Measurements from ENCODE around the gene PHRF1. TPM values are rescaled to one million over a fixed set of nuclear protein-coding genes. Genes with fewer than 3 reads are reported as not detected.
A peak's percentile ranks its signal among the peaks of the same experiment; 100 is the strongest.

PHRF1 gene
- total and polyA plus RNA-seq, 9 of the 15 experiments (the other 6 are each of a cell fraction or from before 2014, with no cell fraction given) = 0.07 to 37.2 (median 7.7) TPM

- TF ChIP-seq KDM1A (IDR thresholded peaks at IDR 0.05) (no peak), L3MBTL2 (IDR thresholded peaks at IDR 0.05) (peak; percentile 91), RBFOX2 (IDR thresholded peaks at IDR 0.05; ENCODE audit: low read depth, low read length) (peak; percentile 68), KLF6 (CRISPR knock-in tag; IDR thresholded peaks at IDR 0.05; ENCODE audit: borderline replicate concordance) (no peak), ILK (tag; IDR thresholded peaks at IDR 0.05; ENCODE audit: borderline replicate concordance, low read depth) (no peak), SIRT6 (IDR thresholded peaks at IDR 0.05; ENCODE audit: low read depth, low read length) (no peak), RAD51 (IDR thresholded peaks at IDR 0.05; ENCODE audit: borderline replicate concordance, low read depth) (peak; percentile 72; the same call in 1 of the 2 replicates), KLF13 (tag; IDR thresholded peaks at IDR 0.05; ENCODE audit: borderline replicate concordance, low read depth) (0 out of 2 replicates have a peak, but pooled peaks have one; percentile 56), HMGN3 (IDR thresholded peaks at IDR 0.05; ENCODE audit: borderline replicate concordance, extremely low read depth, insufficient read length, low read depth, low read length) (peak; percentile 65), GTF2F1 (IDR thresholded peaks at IDR 0.05; ENCODE audit: low read depth, low read length) (no peak), CHD4 (IDR thresholded peaks at IDR 0.05; ENCODE audit: insufficient read depth, insufficient replicate concordance, low read depth, low read length, poor library complexity, severe bottlenecking) (no peak), ETV1 (tag; conservative IDR thresholded peaks at IDR 0.05; ENCODE audit: low read depth) (peak; percentile 75; the same call in 1 of the 2 replicates), NR2F6 (CRISPR knock-in tag; IDR thresholded peaks at IDR 0.05) (no peak), ZNF253 (CRISPR knock-in tag; conservative IDR thresholded peaks at IDR 0.05) (no peak), E2F6 (IDR thresholded peaks at IDR 0.05; ENCODE audit: borderline replicate concordance in 1 of 2, extremely low read depth in 1 of 2, insufficient read depth in 1 of 2, insufficient read length in 1 of 2, low read depth in 1 of 2, low read length in 1 of 2, poor library complexity in 1 of 2, severe bottlenecking in 1 of 2) (peak; percentile 60 to 82), ZBTB1 (CRISPR knock-in tag; IDR thresholded peaks at IDR 0.05; ENCODE audit: borderline replicate concordance, low read depth) (no peak), HDAC1 (IDR thresholded peaks at IDR 0.05) (peak in 1 of 2 experiments; percentile 55; a peak in 1 of 4 replicates), EGR1 (conservative IDR thresholded peaks at IDR 0.05) (peak; percentile 94), CHD1 (IDR thresholded peaks at IDR 0.05; ENCODE audit: low read length) (peak; percentile 31), USF2 (CRISPR knock-in tag; IDR thresholded peaks at IDR 0.05) (peak; percentile 89)
- TF ChIP-seq, protein P1, sequence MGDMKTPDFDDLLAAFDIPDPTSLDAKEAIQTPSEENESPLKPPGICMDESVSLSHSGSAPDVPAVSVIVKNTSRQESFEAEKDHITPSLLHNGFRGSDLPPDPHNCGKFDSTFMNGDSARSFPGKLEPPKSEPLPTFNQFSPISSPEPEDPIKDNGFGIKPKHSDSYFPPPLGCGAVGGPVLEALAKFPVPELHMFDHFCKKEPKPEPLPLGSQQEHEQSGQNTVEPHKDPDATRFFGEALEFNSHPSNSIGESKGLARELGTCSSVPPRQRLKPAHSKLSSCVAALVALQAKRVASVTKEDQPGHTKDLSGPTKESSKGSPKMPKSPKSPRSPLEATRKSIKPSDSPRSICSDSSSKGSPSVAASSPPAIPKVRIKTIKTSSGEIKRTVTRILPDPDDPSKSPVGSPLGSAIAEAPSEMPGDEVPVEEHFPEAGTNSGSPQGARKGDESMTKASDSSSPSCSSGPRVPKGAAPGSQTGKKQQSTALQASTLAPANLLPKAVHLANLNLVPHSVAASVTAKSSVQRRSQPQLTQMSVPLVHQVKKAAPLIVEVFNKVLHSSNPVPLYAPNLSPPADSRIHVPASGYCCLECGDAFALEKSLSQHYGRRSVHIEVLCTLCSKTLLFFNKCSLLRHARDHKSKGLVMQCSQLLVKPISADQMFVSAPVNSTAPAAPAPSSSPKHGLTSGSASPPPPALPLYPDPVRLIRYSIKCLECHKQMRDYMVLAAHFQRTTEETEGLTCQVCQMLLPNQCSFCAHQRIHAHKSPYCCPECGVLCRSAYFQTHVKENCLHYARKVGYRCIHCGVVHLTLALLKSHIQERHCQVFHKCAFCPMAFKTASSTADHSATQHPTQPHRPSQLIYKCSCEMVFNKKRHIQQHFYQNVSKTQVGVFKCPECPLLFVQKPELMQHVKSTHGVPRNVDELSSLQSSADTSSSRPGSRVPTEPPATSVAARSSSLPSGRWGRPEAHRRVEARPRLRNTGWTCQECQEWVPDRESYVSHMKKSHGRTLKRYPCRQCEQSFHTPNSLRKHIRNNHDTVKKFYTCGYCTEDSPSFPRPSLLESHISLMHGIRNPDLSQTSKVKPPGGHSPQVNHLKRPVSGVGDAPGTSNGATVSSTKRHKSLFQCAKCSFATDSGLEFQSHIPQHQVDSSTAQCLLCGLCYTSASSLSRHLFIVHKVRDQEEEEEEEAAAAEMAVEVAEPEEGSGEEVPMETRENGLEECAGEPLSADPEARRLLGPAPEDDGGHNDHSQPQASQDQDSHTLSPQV (IDR thresholded peaks at IDR 0.05) = peak; percentile 82
Measured at GRCh38 chr11:536841-537621, 39.2 kb upstream of the PHRF1 start, which contains the start of gene LRRC56 (continued).

Measured in K562 (cell line).